ENCODE data around the gene GPR61.

Gene GPR61

GRCh38 chr1:109592916-109593315 is 53.2 kb downstream of the GPR61 start:
- no peak for DNase-seq (ENCODE audit: extremely low read depth, low read depth)
- no peak for TF ChIP-seq CTCF (IDR thresholded peaks at IDR 0.05; ENCODE audit: low read depth, low read length)

- no peak for TF ChIP-seq CTCF (IDR thresholded peaks at IDR 0.05; ENCODE audit: low read depth, low read length)
- no peak for DNase-seq (ENCODE audit: extremely low read depth, low read depth)
Observed at GRCh38 chr1:109595531-109595930, 55.9 kb downstream of the GPR61 start.
